8988T (cell line): ENCODE measurements around the gene ASB10.

Experiments
- DNase-seq: peaks from one replicate; pipeline ENCODE4 v3.0.0; 2011

ASB10 gene

GRCh38 chr7:151187409-151188251 is 580 bp upstream of the ASB10 start:
- no peak for DNase-seq

GRCh38 chr7:151185762-151186639 is 1.0 kb downstream of the ASB10 start:
- DNase-seq, result no peak

GRCh38 chr7:151181011-151181431 is 6.0 kb downstream of the ASB10 start:
- no peak for DNase-seq

GRCh38 chr7:151179946-151180345 is 7.1 kb downstream of the ASB10 start:
- no peak for DNase-seq

- DNase-seq, result no peak
Observed at GRCh38 chr7:151179287-151179860, 7.7 kb downstream of the ASB10 start.

GRCh38 chr7:151178831-151179230 is 8.2 kb downstream of the ASB10 start:
- DNase-seq, result no peak

- no peak for DNase-seq
Observed at GRCh38 chr7:151178236-151178635, 8.8 kb downstream of the ASB10 start.

GRCh38 chr7:151177310-151177709 is 9.7 kb downstream of the ASB10 start:
- DNase-seq, result no peak

- DNase-seq, result no peak
Observed at GRCh38 chr7:151176401-151176800, 10.6 kb downstream of the ASB10 start.

GRCh38 chr7:151175793-151176311 is 11.2 kb downstream of the ASB10 start:
- no peak for DNase-seq

GRCh38 chr7:151175047-151175792 is 11.8 kb downstream of the ASB10 start:
- DNase-seq, result no peak

GRCh38 chr7:151174246-151175046 is 12.6 kb downstream of the ASB10 start:
- DNase-seq, result no peak

- DNase-seq, result no peak
Observed at GRCh38 chr7:151173386-151174245, 13.4 kb downstream of the ASB10 start.

- DNase-seq, result peak; percentile 77
Observed at GRCh38 chr7:151172273-151173141, 14.5 kb downstream of the ASB10 start.

- DNase-seq, result no peak
Observed at GRCh38 chr7:151168787-151169162, 18.3 kb downstream of the ASB10 start.

GRCh38 chr7:151168003-151168786 is 18.9 kb downstream of the ASB10 start:
- peak; percentile 84 for DNase-seq

GRCh38 chr7:151167197-151167961 is 19.7 kb downstream of the ASB10 start, which contains the start of gene GBX1:
TSS of gene GBX1 (minus strand) at chr7:151167694. CDS start at chr7:151167548, 146 bp downstream.
- DNase-seq, result peak; percentile 58
